ENCODE measurements around the gene MCU. TPM values are rescaled to one million over a fixed set of nuclear protein-coding genes. Genes with fewer than 3 reads are reported as not detected.
"Not testable (repeated sequence)": the region's sequence is repeated elsewhere in the genome, so short reads cannot be mapped to it uniquely, and the experiment has no call there.

The MCU gene
- total RNA-seq, 2 experiments from 2014 or later: 8.7 to 13.6 TPM

DNA sequence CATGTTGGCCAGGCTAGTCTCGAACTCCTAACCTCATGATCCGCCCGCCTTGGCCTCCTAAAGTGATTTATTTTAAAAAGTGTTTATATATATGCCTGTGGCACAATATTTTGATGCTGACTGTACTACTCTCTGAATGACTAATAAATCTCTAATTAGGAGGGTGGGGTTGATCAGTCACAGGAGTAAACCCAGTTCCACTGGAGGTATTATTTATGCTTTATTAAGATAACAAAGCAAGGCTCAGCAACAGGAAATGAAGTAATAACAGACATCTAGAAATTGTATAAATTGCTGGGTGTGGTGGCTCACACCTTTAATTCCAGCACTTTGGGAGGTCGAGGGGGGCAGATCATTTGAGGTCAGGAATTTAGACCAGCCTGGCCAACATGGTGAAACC lies 26.0 kb upstream of the MCU start:
- Mint-ChIP-seq H3K9me3 (ENCODE audit: low read depth) (no peaks in the 10 kb centered on the region), H3K27ac (no peak overlapping the region), H3K4me3 (no peak overlapping the region), H3K36me3 (no peaks in the 10 kb centered on the region), H3K4me1 (no peaks in the 10 kb centered on the region), H3K27me3 (peaks cover 5% of the 10 kb centered on the region)
- DNase-seq (no peak), ATAC-seq (no peak)
- CTCF ChIA-PET: interaction anchor here (0.6 kb wide), 1 partner anchor 1211 kb away, joined by 3 read pairs; no protein-coding TSS in a partner anchor

DNA sequence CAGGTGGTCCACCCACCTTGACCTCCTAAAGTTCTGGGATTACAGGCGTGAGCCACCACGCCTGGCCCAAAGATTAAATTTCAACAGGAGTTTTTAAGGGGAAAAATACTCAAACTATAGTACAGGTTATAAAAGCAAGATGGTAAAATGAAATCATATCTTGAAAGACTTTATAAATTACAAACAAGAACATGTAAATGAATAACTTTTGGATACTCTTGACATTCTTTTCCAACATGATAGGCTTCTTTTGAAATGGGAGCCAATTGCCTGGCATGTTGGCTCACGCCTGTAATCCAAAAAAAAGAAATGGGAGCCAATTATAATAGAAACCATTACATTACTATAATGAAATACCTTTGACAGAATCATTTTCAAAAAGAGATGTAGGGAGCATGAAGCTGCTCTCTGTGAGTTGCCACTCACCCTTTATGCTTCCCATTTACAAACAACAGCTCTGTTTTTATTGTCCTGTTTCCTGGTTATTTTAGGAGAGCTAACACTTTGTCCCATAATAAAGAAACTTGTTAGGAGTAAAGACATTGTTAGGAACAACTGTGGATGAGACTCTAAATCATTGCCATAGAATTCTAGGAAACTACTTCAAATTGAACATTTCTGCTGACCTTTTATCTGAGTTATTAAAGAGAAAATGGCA lies 24.6 kb upstream of the MCU start:
- Mint-ChIP-seq H3K9me3 (ENCODE audit: low read depth) (no peaks in the 10 kb centered on the region), H3K4me3 (no peak overlapping the region), H3K4me1 (no peaks in the 10 kb centered on the region), H3K36me3 (no peaks in the 10 kb centered on the region), H3K27ac (no peak overlapping the region), H3K27me3 (peaks cover 12% of the 10 kb centered on the region)
- CTCF ChIA-PET: no interaction called here
- DNase-seq (no peak), ATAC-seq (no peak)

- H3K27me3 Mint-ChIP-seq: peaks cover 19% of the 10 kb centered on the region
- CTCF ChIA-PET: no interaction called here
- ATAC-seq (no peak), DNase-seq (no peak)
- no peak overlapping the region for H3K4me3 Mint-ChIP-seq
- no peak overlapping the region for H3K27ac Mint-ChIP-seq
- peaks cover 2% of the 10 kb centered on the region for H3K36me3 Mint-ChIP-seq
- no peaks in the 10 kb centered on the region for H3K9me3 Mint-ChIP-seq (ENCODE audit: low read depth)
- H3K4me1 Mint-ChIP-seq: peaks cover 14% of the 10 kb centered on the region
Observed at GRCh38 chr10:72673280-72673679, 18.7 kb upstream of the MCU start.

- DNase-seq; H3K36me3 Mint-ChIP-seq; H3K27ac Mint-ChIP-seq; CTCF ChIA-PET; H3K4me3 Mint-ChIP-seq; H3K9me3 Mint-ChIP-seq (ENCODE audit: low read depth); ATAC-seq: not testable (repeated sequence)
- peaks cover 14% of the 10 kb centered on the region for H3K4me1 Mint-ChIP-seq
- H3K27me3 Mint-ChIP-seq: peaks cover 19% of the 10 kb centered on the region
Observed at GRCh38 chr10:72674174-72674573, 17.8 kb upstream of the MCU start.

- Mint-ChIP-seq H3K9me3 (ENCODE audit: low read depth) (no peaks in the 10 kb centered on the region), H3K4me3 (no peak overlapping the region), H3K27ac (no peak overlapping the region), H3K27me3 (peaks cover 4% of the 10 kb centered on the region), H3K36me3 (peaks cover under 1% of the 10 kb centered on the region), H3K4me1 (peaks cover 14% of the 10 kb centered on the region)
- DNase-seq: no peak
- no peak for ATAC-seq
- CTCF ChIA-PET: interaction anchor here (0.9 to 2.2 kb wide), 4 partner anchors 13 to 217 kb away, joined by 3 to 7 read pairs (median 4); partner anchors contain the start of gene MCU
Observed at GRCh38 chr10:72679838-72680241, 12.1 kb upstream of the MCU start.

GRCh38 chr10:72682638-72683037 lies 9.3 kb upstream of the MCU start:
- CTCF ChIA-PET: interaction anchor here (0.7 to 1.3 kb wide), 3 partner anchors 8 to 48 kb away, joined by 3 to 6 read pairs (median 4); no protein-coding TSS in a partner anchor
- ATAC-seq (no peak), DNase-seq (no peak)
- Mint-ChIP-seq H3K4me3 (no peak overlapping the region), H3K4me1 (no peaks in the 10 kb centered on the region), H3K9me3 (ENCODE audit: low read depth) (no peaks in the 10 kb centered on the region), H3K27me3 (peaks cover 5% of the 10 kb centered on the region), H3K36me3 (no peaks in the 10 kb centered on the region), H3K27ac (no peak overlapping the region)

GRCh38 chr10:72685264-72685921 lies 6.5 kb upstream of the MCU start:
- Mint-ChIP-seq H3K4me1 (peaks cover 4% of the 10 kb centered on the region), H3K27me3 (peaks cover 9% of the 10 kb centered on the region), H3K4me3 (no peak overlapping the region), H3K36me3 (no peaks in the 10 kb centered on the region), H3K27ac (no peak overlapping the region), H3K9me3 (ENCODE audit: low read depth) (no peaks in the 10 kb centered on the region)
- DNase-seq: no peak
- CTCF ChIA-PET: interaction anchor here (0.6 kb wide), 1 partner anchor 28 kb away, joined by 4 read pairs; no protein-coding TSS in a partner anchor
- no peak for ATAC-seq

- H3K4me1 Mint-ChIP-seq; DNase-seq; ATAC-seq; H3K4me3 Mint-ChIP-seq; H3K27ac Mint-ChIP-seq; H3K9me3 Mint-ChIP-seq (ENCODE audit: low read depth); H3K36me3 Mint-ChIP-seq: not testable (repeated sequence)
- H3K27me3 Mint-ChIP-seq: peaks cover 10% of the 10 kb centered on the region
- CTCF ChIA-PET: interaction anchor here (0.6 kb wide), 1 partner anchor 29 kb away, joined by 4 read pairs; no protein-coding TSS in a partner anchor
Observed at GRCh38 chr10:72686430-72686829, 5.5 kb upstream of the MCU start.

DNA sequence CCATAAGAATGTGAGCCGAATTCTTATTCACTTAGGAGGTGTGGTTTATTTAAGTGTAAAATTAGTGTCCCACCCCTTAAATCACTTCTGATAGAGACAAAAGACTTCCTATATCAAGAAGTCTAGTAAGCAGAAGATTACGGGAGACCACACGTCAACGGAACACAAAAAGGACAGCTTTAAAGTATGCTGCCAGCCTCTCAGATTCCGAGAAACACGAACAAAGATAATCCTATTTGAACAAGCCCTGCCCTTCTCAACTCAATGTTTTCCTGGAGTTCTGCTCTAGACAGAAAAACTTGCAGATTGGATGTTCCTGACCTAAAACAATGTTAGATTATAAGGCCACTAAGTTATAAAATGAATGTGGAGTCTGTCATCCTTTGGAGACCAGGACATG lies 4.9 kb upstream of the MCU start:
- Mint-ChIP-seq H3K9me3 (ENCODE audit: low read depth) (no peaks in the 10 kb centered on the region), H3K4me3 (no peak overlapping the region), H3K27me3 (peaks cover 10% of the 10 kb centered on the region), H3K27ac (no peak overlapping the region), H3K36me3 (no peaks in the 10 kb centered on the region), H3K4me1 (peaks cover 14% of the 10 kb centered on the region)
- CTCF ChIA-PET: no interaction called here
- DNase-seq (no peak), ATAC-seq (no peak)

DNA sequence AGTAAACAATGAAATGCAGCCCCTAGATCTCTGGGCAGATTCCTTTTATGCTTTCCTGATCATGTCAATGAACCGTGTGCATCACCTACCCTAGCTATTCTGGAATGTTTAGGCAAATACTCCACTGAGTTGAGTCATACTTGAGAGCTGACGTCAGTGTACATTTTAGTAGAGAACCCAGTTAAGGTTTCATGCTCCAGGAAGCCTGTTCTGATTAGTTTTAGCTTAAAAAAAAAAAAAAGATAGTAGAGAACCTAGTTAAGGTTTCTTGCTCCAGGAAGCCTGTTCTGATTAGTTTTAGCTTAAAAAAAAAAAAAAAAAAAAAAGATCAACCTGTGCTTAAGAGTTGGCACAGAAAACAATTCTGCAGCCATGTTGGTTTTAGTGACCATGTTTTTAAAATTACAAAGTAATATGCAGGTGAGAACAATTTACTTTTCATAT lies 3.7 kb upstream of the MCU start:
- CTCF ChIA-PET: interaction anchor here (0.9 kb wide), 1 partner anchor 404 kb away, joined by 4 read pairs; no protein-coding TSS in a partner anchor
- Mint-ChIP-seq H3K27ac (no peak overlapping the region), H3K4me1 (peaks cover 20% of the 10 kb centered on the region), H3K9me3 (ENCODE audit: low read depth) (no peaks in the 10 kb centered on the region), H3K36me3 (no peaks in the 10 kb centered on the region), H3K27me3 (peaks cover 8% of the 10 kb centered on the region), H3K4me3 (no peak overlapping the region)
- DNase-seq (no peak), ATAC-seq (no peak)

- ATAC-seq (no peak), DNase-seq (no peak)
- Mint-ChIP-seq H3K27me3 (peaks cover 8% of the 10 kb centered on the region), H3K4me3 (no peak overlapping the region), H3K4me1 (peaks cover 27% of the 10 kb centered on the region), H3K9me3 (ENCODE audit: low read depth) (no peaks in the 10 kb centered on the region), H3K36me3 (no peaks in the 10 kb centered on the region), H3K27ac (no peak overlapping the region)
- CTCF ChIA-PET: interaction anchor here (0.6 to 1.2 kb wide), 2 partner anchors 324 to 397 kb away, joined by 3 read pairs; no protein-coding TSS in a partner anchor
Observed at GRCh38 chr10:72689660-72690059, 2.3 kb upstream of the MCU start.

GRCh38 chr10:72690071-72690755 lies 1.7 kb upstream of the MCU start:
- CTCF ChIA-PET: interaction anchor here (0.6 to 1.2 kb wide), 4 partner anchors 8 to 396 kb away, joined by 3 read pairs; no protein-coding TSS in a partner anchor
- no peaks in the 10 kb centered on the region for H3K36me3 Mint-ChIP-seq
- H3K27ac Mint-ChIP-seq: no peak overlapping the region
- ATAC-seq (no peak), DNase-seq (no peak)
- H3K4me1 Mint-ChIP-seq: peaks cover 30% of the 10 kb centered on the region
- no peaks in the 10 kb centered on the region for H3K9me3 Mint-ChIP-seq (ENCODE audit: low read depth)
- H3K4me3 Mint-ChIP-seq: no peak overlapping the region
- H3K27me3 Mint-ChIP-seq: peaks cover 8% of the 10 kb centered on the region

DNA sequence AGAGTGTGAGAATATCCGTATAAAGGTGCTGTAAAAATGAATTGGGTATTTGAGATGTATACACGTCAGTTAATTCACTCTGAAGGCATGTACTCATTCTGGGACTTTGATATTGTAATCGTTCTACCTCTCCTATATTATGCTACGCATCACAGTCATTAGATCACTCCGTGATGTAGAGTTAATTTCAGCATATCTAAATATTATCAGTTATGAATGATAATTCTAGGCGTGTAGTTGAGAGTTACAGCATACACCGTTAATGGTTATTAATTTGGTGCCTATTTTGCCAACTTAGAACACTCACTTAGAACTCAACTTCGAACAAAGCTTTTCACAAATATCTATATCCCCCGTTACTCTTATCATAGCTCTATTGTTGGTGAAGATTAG lies 477 bp upstream of the MCU start:
- H3K36me3 Mint-ChIP-seq: no peaks in the 10 kb centered on the region
- peak overlapping the region; percentile 72 for H3K4me3 Mint-ChIP-seq
- peaks cover 8% of the 10 kb centered on the region for H3K27me3 Mint-ChIP-seq
- peaks cover 30% of the 10 kb centered on the region for H3K4me1 Mint-ChIP-seq
- H3K9me3 Mint-ChIP-seq (ENCODE audit: low read depth): no peaks in the 10 kb centered on the region
- DNase-seq (no peak), ATAC-seq (no peak)
- H3K27ac Mint-ChIP-seq: no peak overlapping the region
- CTCF ChIA-PET: interaction anchor here (0.7 to 1.9 kb wide), 4 partner anchors 8 to 259 kb away, joined by 3 to 5 read pairs (median 4); no protein-coding TSS in a partner anchor

Measured in activated CD8-positive, alpha-beta memory T cell treated with anti-CD3 and anti-CD28 coated beads, Interleukin-2, amount 10 ng/mL, durations not matched to agents 7 days and 5 days (primary cell).